Breast epithelium (tissue), 3 donors: Measurements from ENCODE around the gene GASK1B.

Experiments
- CTCF ChIP-seq, 3 donors: fragments of 450-650 bp; IDR thresholded peaks; one replicate each; pipeline ENCODE4 v1.5.1; 2016 to 2017; ENCODE audit warnings: antibody characterized with exemption in 3 of 3, mild to moderate bottlenecking in 3 of 3, moderate library complexity in 3 of 3
- POLR2A ChIP-seq: fragments of 450-650 bp; IDR thresholded peaks from one replicate; pipeline ENCODE4 v1.6.1; 2016; ENCODE audit warnings: antibody characterized with exemption, mild to moderate bottlenecking, moderate library complexity

- TF ChIP-seq CTCF (IDR thresholded peaks at IDR 0.05) (no peak), POLR2A (no peak)
Observed at GRCh38 chr4:158133551-158133950, 39.3 kb downstream of the GASK1B start.
